Liver (tissue), 9 donors: ENCODE results near the gene IFNA6. TPM values are rescaled to one million over a fixed set of nuclear protein-coding genes. Genes with fewer than 3 reads are reported as not detected.

Source experiments
- DNase-seq: peaks from one replicate; pipeline ENCODE4 v3.0.0-alpha.2; 2017; ENCODE audit warnings: low spot score
- H3K27ac ChIP-seq, 2 donors: one replicate each; pipeline ENCODE4 v1.7.0; 2013; ENCODE audit warnings: inconsistent platforms in 2 of 2, low read length in 2 of 2, control low read depth in 1 of 2, low read depth in 1 of 2, mild to moderate bottlenecking in 1 of 2
- H3K27me3 ChIP-seq, 4 donors: one replicate each; pipeline versions ENCODE4 v1.6.1 to v1.7.0; 2013; ENCODE audit warnings: low read length in 3 of 4, inconsistent platforms in 1 of 4, mild to moderate bottlenecking in 1 of 4, moderate library complexity in 1 of 4; ENCODE audit not compliant: control insufficient read depth in 4 of 4, insufficient read depth in 4 of 4
- H3K36me3 ChIP-seq, 4 donors: one replicate each; pipeline versions ENCODE4 v1.6.1 to v1.7.0; 2013; ENCODE audit warnings: low read length in 3 of 4, mild to moderate bottlenecking in 3 of 4, low read depth in 1 of 4, moderate library complexity in 1 of 4; ENCODE audit not compliant: control insufficient read depth in 4 of 4, insufficient read depth in 3 of 4
- H3K4me1 ChIP-seq, 4 donors: one replicate each; pipeline versions ENCODE4 v1.6.1 to v1.7.0; 2013; ENCODE audit warnings: low read length in 3 of 4, mild to moderate bottlenecking in 3 of 4, moderate library complexity in 1 of 4; ENCODE audit not compliant: control insufficient read depth in 4 of 4, insufficient read depth in 4 of 4
- H3K4me3 ChIP-seq, 3 donors: one replicate each; pipeline versions ENCODE4 v1.6.1 to v1.7.0; 2013; ENCODE audit warnings: low read length in 3 of 3, control low read depth in 1 of 3, low read depth in 1 of 3, mild to moderate bottlenecking in 1 of 3
- H3K9ac ChIP-seq, 2 donors: one replicate each; pipeline ENCODE4 v1.7.0; 2013; ENCODE audit warnings: low read length in 2 of 2, mild to moderate bottlenecking in 2 of 2, moderate library complexity in 2 of 2, control low read depth in 1 of 2, low read depth in 1 of 2
- H3K9me3 ChIP-seq, 4 donors: one replicate each; pipeline versions ENCODE4 v1.6.1 to v1.7.0; 2013; ENCODE audit warnings: low read length in 3 of 4; ENCODE audit not compliant: control insufficient read depth in 4 of 4
- EGR1 ChIP-seq, 2 donors: IDR thresholded peaks; 2 replicates each; pipeline ENCODE4 v1.6.1; 2016 to 2018; ENCODE audit warnings: antibody characterized with exemption in 2 of 2, low read depth in 2 of 2
- FOXA1 ChIP-seq: IDR thresholded peaks from 2 replicates; pipeline ENCODE4 v1.6.1; 2016; ENCODE audit warnings: antibody characterized with exemption
- FOXA2 ChIP-seq: IDR thresholded peaks from 2 replicates; pipeline ENCODE4 v1.6.1; 2016; ENCODE audit warnings: antibody characterized with exemption
- GABPA ChIP-seq, 2 donors: IDR thresholded peaks in 1 of 2; conservative IDR thresholded peaks in 1 of 2; 2 replicates each; pipeline ENCODE4 v1.6.1; 2016; ENCODE audit warnings: antibody characterized with exemption in 2 of 2, mild to moderate bottlenecking in 1 of 2, moderate library complexity in 1 of 2
- HNF4A ChIP-seq, 2 donors: conservative IDR thresholded peaks; 2 replicates each; pipeline ENCODE4 v1.6.1; 2016; ENCODE audit warnings: antibody characterized with exemption in 2 of 2, mild to moderate bottlenecking in 2 of 2
- HNF4G ChIP-seq: IDR thresholded peaks from 2 replicates; pipeline ENCODE4 v1.6.1; 2016; ENCODE audit warnings: antibody characterized with exemption
- JUND ChIP-seq, 2 donors: IDR thresholded peaks; 2 replicates each; pipeline ENCODE4 v1.6.1; 2016; ENCODE audit warnings: antibody characterized with exemption in 2 of 2
- MAX ChIP-seq: IDR thresholded peaks from 2 replicates; pipeline ENCODE4 v1.6.1; 2016; ENCODE audit warnings: antibody characterized with exemption
- NR2F2 ChIP-seq: IDR thresholded peaks from 2 replicates; pipeline ENCODE4 v1.6.1; 2016; ENCODE audit warnings: antibody characterized with exemption
- RAD21 ChIP-seq, 2 donors: IDR thresholded peaks; 2 replicates each; pipeline ENCODE4 v1.6.1; 2016; ENCODE audit warnings: antibody characterized with exemption in 2 of 2, mild to moderate bottlenecking in 2 of 2
- REST ChIP-seq: IDR thresholded peaks from 2 replicates; pipeline ENCODE4 v1.6.1; 2016; ENCODE audit warnings: antibody characterized with exemption, mild to moderate bottlenecking
- RXRA ChIP-seq, 2 donors: IDR thresholded peaks; 2 replicates each; pipeline ENCODE4 v1.6.1; 2017 to 2018; ENCODE audit warnings: antibody characterized with exemption in 2 of 2, mild to moderate bottlenecking in 1 of 2
- SP1 ChIP-seq: IDR thresholded peaks from 2 replicates; pipeline ENCODE4 v1.6.1; 2018; ENCODE audit warnings: antibody characterized with exemption, mild to moderate bottlenecking
- TAF1 ChIP-seq: conservative IDR thresholded peaks from 2 replicates; pipeline ENCODE4 v1.6.1; 2016; ENCODE audit warnings: antibody characterized with exemption, mild to moderate bottlenecking
- YY1 ChIP-seq: IDR thresholded peaks from 2 replicates; pipeline ENCODE4 v1.6.1; 2016; ENCODE audit warnings: antibody characterized with exemption, mild to moderate bottlenecking
- WGBS: extraction: QIAGEN DNeasy Blood & Tissue Kit; methylation state at CpG from one replicate; pipeline ENCODE4 v1.1.7; 2013; 5-methylcytosine and 5-hydroxymethylcytosine counted together
- polyA plus RNA-seq, 2 donors: library from polyadenylated mRNA; stranded (reverse) in 1 of 2; unstranded in 1 of 2; fragments of 200-250 nt in 1 of 2; fragments of >200 nt in 1 of 2; fragmentation: Nextera tagmentation in 1 of 2; extraction: Ambion mirVana in 1 of 2; gene quantifications; one replicate each; pipeline versions ENCODE4 v1.2.1 to v1.2.3, GENCODE V29; 2013 to 2015
- total RNA-seq, 2 donors: library from RNA; depleted of rRNA; stranded (reverse); fragments of >200 nt; gene quantifications; one replicate each; pipeline ENCODE4 v1.2.3, GENCODE V29; 2014
- TF ChIP-seq, protein P1 (sequence below): fragments of 150-350 bp; IDR thresholded peaks from 2 replicates; pipeline ENCODE4 v1.5.1; 2017; ENCODE audit warnings: improper control_type of control experiment, low read depth, low read length; ENCODE audit not compliant: missing input control
- TF ChIP-seq, protein P2 (sequence below): IDR thresholded peaks from 2 replicates; pipeline ENCODE4 v1.6.1; 2016; ENCODE audit warnings: antibody characterized with exemption
- donor health status: healthy.
- donor health status: healthy.
- donor health status: healthy.
- donor health status: healthy.
- donor health status: healthy.

The IFNA6 gene
- total and polyA plus RNA-seq, 4 donors: not detected

- Histone ChIP-seq H3K4me3 (no peak overlapping the region), H3K27ac (no peak overlapping the region), H3K9me3 (no peaks in the 10 kb centered on the region), H3K36me3 (no peaks in the 10 kb centered on the region), H3K9ac (no peak overlapping the region), H3K4me1 (peaks cover 5 to 17% (median 14%) of the 10 kb centered on the region in 4 donors), H3K27me3 (no peaks in the 10 kb centered on the region)
- TF ChIP-seq GABPA (IDR thresholded peaks at IDR 0.05 in 1 of 2, conservative IDR thresholded peaks at IDR 0.05 in 1 of 2) (no peak), HNF4G (no peak), EGR1 (IDR thresholded peaks at IDR 0.05; ENCODE audit: low read depth in 2 of 2) (no peak), RAD21 (IDR thresholded peaks at IDR 0.05) (no peak), YY1 (no peak), NR2F2 (no peak), RXRA (IDR thresholded peaks at IDR 0.05) (no peak), FOXA2 (no peak), HNF4A (conservative IDR thresholded peaks at IDR 0.05) (no peak), JUND (IDR thresholded peaks at IDR 0.05) (no peak), MAX (no peak), REST (no peak)
- TF ChIP-seq, protein P1, sequence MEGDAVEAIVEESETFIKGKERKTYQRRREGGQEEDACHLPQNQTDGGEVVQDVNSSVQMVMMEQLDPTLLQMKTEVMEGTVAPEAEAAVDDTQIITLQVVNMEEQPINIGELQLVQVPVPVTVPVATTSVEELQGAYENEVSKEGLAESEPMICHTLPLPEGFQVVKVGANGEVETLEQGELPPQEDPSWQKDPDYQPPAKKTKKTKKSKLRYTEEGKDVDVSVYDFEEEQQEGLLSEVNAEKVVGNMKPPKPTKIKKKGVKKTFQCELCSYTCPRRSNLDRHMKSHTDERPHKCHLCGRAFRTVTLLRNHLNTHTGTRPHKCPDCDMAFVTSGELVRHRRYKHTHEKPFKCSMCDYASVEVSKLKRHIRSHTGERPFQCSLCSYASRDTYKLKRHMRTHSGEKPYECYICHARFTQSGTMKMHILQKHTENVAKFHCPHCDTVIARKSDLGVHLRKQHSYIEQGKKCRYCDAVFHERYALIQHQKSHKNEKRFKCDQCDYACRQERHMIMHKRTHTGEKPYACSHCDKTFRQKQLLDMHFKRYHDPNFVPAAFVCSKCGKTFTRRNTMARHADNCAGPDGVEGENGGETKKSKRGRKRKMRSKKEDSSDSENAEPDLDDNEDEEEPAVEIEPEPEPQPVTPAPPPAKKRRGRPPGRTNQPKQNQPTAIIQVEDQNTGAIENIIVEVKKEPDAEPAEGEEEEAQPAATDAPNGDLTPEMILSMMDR: no peak
- TF ChIP-seq, protein P2, sequence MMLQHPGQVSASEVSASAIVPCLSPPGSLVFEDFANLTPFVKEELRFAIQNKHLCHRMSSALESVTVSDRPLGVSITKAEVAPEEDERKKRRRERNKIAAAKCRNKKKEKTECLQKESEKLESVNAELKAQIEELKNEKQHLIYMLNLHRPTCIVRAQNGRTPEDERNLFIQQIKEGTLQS: no peak
- WGBS: 80% methylated on average over 1 of the region's 1 CpG
- DNase-seq: no peak
Measured at GRCh38 chr9:21311889-21312288, 38.8 kb downstream of the IFNA6 start.

DNA sequence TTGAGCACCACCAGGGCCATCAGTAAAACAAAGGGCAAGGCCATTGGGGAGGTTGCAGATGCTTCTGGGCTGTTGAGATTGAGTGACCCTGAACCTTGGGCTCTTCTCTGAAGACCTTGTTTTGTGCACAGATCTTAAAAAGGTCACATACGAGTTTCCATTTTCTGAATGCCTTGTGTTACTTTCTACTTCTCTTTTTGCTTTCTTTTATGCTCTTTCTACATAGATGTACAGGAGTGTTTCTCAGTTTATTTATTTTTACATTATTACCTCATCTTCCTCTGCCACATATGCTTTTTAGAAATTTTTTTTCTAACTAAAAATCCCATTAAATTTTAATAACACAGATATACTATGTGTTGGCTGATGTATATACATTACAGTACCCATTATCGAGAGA, 45.5 kb downstream of the IFNA6 start, which contains the start of gene IFNA5:
Gene IFNA5, minus strand, starts transcription at position 101 of the 400 bp plus-strand sequence. Its CDS starts 57 bp downstream, at position 44.
- Histone ChIP-seq H3K9me3 (no peaks in the 10 kb centered on the region), H3K27ac (no peak within 1 kb of the TSS), H3K36me3 (no peaks in the 10 kb centered on the region), H3K9ac (no peak within 1 kb of the TSS), H3K4me1 (no peaks in the 10 kb centered on the region), H3K4me3 (no peak within 1 kb of the TSS), H3K27me3 (peaks cover 0 to 2% (median 0%) of the 10 kb centered on the region in 4 donors)
- 81% methylated on average over 2 of the region's 2 CpGs for WGBS
- TF ChIP-seq JUND (IDR thresholded peaks at IDR 0.05) (no peak), HNF4A (conservative IDR thresholded peaks at IDR 0.05) (no peak), RAD21 (IDR thresholded peaks at IDR 0.05) (no peak), EGR1 (IDR thresholded peaks at IDR 0.05; ENCODE audit: low read depth in 2 of 2) (no peak), FOXA1 (no peak), NR2F2 (no peak), RXRA (IDR thresholded peaks at IDR 0.05) (no peak), SP1 (no peak), GABPA (IDR thresholded peaks at IDR 0.05 in 1 of 2, conservative IDR thresholded peaks at IDR 0.05 in 1 of 2) (no peak), REST (no peak), HNF4G (no peak), MAX (no peak), YY1 (no peak), FOXA2 (no peak), TAF1 (no peak)
- TF ChIP-seq, protein P2: no peak
- TF ChIP-seq, protein P1: no peak
- no peak for DNase-seq
